ENCODE data around the gene AP4M1. TPM values are rescaled to one million over a fixed set of nuclear protein-coding genes. Genes with fewer than 3 reads are reported as not detected.
A peak's percentile ranks its signal among the peaks of the same experiment; 100 is the strongest.

Gene AP4M1
- polyA plus RNA-seq, 1 donor from 2014 or later: 100 TPM

GRCh38 chr7:100080907-100081534 lies 20.4 kb upstream of the AP4M1 start:
- peak overlapping the region; percentile 91 for H3K4me3 ChIP-seq (ENCODE audit: low read length)
- H3K9me3 ChIP-seq (ENCODE audit: low read length): no peaks in the 10 kb centered on the region
- H3K79me2 ChIP-seq (replicated peaks; ENCODE audit: insufficient read depth, low read length): peaks cover 47% of the 10 kb centered on the region
- TF ChIP-seq RAD21 (conservative IDR thresholded peaks at IDR 0.05): no peak
- TF ChIP-seq MXI1 (conservative IDR thresholded peaks at IDR 0.05; ENCODE audit: poor library complexity, severe bottlenecking): peak; percentile 16
- H3K9me2 ChIP-seq (ENCODE audit: insufficient read depth, low read length): no peaks in the 10 kb centered on the region
- peak overlapping the region; percentile 56 for H2AFZ ChIP-seq (ENCODE audit: low read depth, low read length)
- peak overlapping the region; percentile 93 for H3K9ac ChIP-seq (ENCODE audit: low read length)
- no peaks in the 10 kb centered on the region for H4K20me1 ChIP-seq (ENCODE audit: insufficient read depth)
- peak overlapping the region; percentile 76 for H3K4me2 ChIP-seq (ENCODE audit: low read length)
- no peaks in the 10 kb centered on the region for H3F3A ChIP-seq (ENCODE audit: insufficient read depth, low read length, poor library complexity, severe bottlenecking)
- no peaks in the 10 kb centered on the region for H3K27me3 ChIP-seq (ENCODE audit: insufficient read depth, low read depth, low read length)
- peak overlapping the region; percentile 88 for H3K27ac ChIP-seq (ENCODE audit: low read length)
- H3K36me3 ChIP-seq (ENCODE audit: insufficient read depth, low read length): peaks cover 6% of the 10 kb centered on the region

- H3K79me2 ChIP-seq (replicated peaks; ENCODE audit: insufficient read depth, low read length): peaks cover 47% of the 10 kb centered on the region
- peak within 1 kb of the TSS; percentile 93 for H3K9ac ChIP-seq (ENCODE audit: low read length)
- H3K9me3 ChIP-seq (ENCODE audit: low read length): no peaks in the 10 kb centered on the region
- no peaks in the 10 kb centered on the region for H3K9me2 ChIP-seq (ENCODE audit: insufficient read depth, low read length)
- peak; percentile 82 for TF ChIP-seq RAD21 (conservative IDR thresholded peaks at IDR 0.05)
- TF ChIP-seq TAF1 (IDR thresholded peaks at IDR 0.05; ENCODE audit: low read depth): no peak
- peak; percentile 65 for TF ChIP-seq REST (IDR thresholded peaks at IDR 0.05; ENCODE audit: borderline replicate concordance)
- peak; percentile 93 for TF ChIP-seq SMC3 (conservative IDR thresholded peaks at IDR 0.05; ENCODE audit: poor library complexity)
- no peak for TF ChIP-seq EZH2 (IDR thresholded peaks at IDR 0.05; ENCODE audit: borderline replicate concordance, insufficient read depth, low read length, poor library complexity, severe bottlenecking)
- TF ChIP-seq POLR2AphosphoS5 (IDR thresholded peaks at IDR 0.05): peak; percentile 99
- TF ChIP-seq EP300 (conservative IDR thresholded peaks at IDR 0.05; ENCODE audit: poor library complexity, severe bottlenecking): peak; percentile 83
- peak; percentile 97 for TF ChIP-seq CTCF (IDR thresholded peaks at IDR 0.05; ENCODE audit: poor library complexity, severe bottlenecking)
- peak; percentile 90 for TF ChIP-seq MXI1 (conservative IDR thresholded peaks at IDR 0.05; ENCODE audit: poor library complexity, severe bottlenecking)
- H3K36me3 ChIP-seq (ENCODE audit: insufficient read depth, low read length): peaks cover 6% of the 10 kb centered on the region
- no peaks in the 10 kb centered on the region for H4K20me1 ChIP-seq (ENCODE audit: insufficient read depth)
- H3K4me2 ChIP-seq (ENCODE audit: low read length): peak within 1 kb of the TSS; percentile 76
- H2AFZ ChIP-seq (ENCODE audit: low read depth, low read length): peak within 1 kb of the TSS; percentile 56
- H3F3A ChIP-seq (ENCODE audit: insufficient read depth, low read length, poor library complexity, severe bottlenecking): no peaks in the 10 kb centered on the region
- H3K4me3 ChIP-seq (ENCODE audit: low read length): peak within 1 kb of the TSS; percentile 91
- peak within 1 kb of the TSS; percentile 88 for H3K27ac ChIP-seq (ENCODE audit: low read length)
- H3K27me3 ChIP-seq (ENCODE audit: insufficient read depth, low read depth, low read length): no peaks in the 10 kb centered on the region
Observed at GRCh38 chr7:100081535-100082102, 19.8 kb upstream of the AP4M1 start, which contains the start of gene ZNF3. ZNF3 (minus strand) TSS chr7:100081723; CDS start chr7:100077357, 4,366 bp downstream.
